Hematopoietic multipotent progenitor cell treated with erythropoietin and hydrocortisone succinate and interleukin-3 and kit ligand, for 17 days (in vitro differentiated cells): ENCODE measurements around the gene POLE3.
A peak's percentile ranks its signal among the peaks of the same experiment; 100 is the strongest.
"Not testable (repeated sequence)": the region's sequence is repeated elsewhere in the genome, so short reads cannot be mapped to it uniquely, and the experiment has no call there.

Experiments used
- DNase-seq: peaks from one replicate; pipeline ENCODE4 v3.0.0-alpha.2; 2015; ENCODE audit warnings: low spot score

Gene POLE3

GRCh38 chr9:113376634-113377567 is 33.6 kb downstream of the POLE3 start, which contains the start of gene HDHD3:
TSS of gene HDHD3 (minus strand) at chr9:113376986. CDS start at chr9:113374354, 2,632 bp downstream.
- peak; percentile 56 for DNase-seq

GRCh38 chr9:113375057-113376023 is 35.1 kb downstream of the POLE3 start:
- DNase-seq = no peak

DNA sequence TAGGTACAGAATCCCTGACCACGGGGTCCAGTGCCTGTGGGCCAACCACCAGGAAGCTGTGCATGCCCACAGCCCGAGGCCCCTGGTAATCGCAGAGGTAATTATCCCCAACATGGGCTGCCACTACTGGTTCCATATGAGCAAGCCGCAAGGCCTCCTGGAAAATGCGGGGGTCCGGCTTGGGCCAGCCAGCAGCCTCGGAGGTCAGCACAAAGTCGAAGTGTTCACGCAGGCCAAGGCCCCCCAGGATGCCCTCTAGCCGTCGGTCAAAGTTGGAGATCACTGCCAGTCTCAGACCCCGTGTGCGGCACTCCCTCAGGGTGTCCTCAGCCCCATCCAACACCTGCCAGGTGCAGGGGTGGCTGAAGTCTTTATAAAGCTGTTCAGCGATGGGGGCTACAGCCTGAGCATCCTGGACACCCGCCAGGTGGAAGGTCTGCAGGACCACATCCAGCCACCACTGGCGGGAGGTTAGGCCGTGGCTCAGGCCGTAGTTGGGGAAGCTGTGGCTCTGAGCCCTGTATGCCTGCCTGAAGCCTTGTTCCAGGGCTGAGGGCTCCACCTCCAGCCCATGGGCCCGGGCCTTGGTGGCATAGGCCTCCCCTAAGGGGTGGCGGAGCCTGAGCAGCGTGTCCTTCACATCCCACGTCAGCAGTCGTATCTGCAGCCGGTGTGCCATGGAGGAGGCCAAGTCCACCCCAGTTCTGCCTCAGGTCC is 36.6 kb downstream of the POLE3 start:
- no peak for DNase-seq

- no peak for DNase-seq
These were observed 37.2 kb downstream of the POLE3 start for GRCh38 chr9:113373256-113373655.

DNA sequence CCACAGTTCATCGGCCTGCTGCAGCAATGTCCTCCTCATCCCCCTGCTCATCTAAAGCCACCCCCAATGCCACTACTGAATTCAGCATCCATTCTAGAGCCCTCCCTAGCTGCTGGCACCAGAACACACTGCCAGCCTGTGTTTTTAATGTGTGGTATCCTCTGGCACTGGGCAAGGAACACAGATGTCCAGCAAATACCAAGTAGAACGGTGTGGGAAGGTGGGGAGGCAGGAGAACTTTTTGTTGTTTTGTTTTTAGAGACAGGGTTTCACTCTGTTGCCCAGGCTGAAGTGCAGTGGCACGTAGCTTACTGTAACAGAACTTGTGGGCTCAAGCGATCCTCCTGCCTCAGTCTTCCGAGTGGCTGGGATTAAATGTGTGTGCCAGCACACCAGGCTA is 38.4 kb downstream of the POLE3 start:
- DNase-seq = no peak

DNA sequence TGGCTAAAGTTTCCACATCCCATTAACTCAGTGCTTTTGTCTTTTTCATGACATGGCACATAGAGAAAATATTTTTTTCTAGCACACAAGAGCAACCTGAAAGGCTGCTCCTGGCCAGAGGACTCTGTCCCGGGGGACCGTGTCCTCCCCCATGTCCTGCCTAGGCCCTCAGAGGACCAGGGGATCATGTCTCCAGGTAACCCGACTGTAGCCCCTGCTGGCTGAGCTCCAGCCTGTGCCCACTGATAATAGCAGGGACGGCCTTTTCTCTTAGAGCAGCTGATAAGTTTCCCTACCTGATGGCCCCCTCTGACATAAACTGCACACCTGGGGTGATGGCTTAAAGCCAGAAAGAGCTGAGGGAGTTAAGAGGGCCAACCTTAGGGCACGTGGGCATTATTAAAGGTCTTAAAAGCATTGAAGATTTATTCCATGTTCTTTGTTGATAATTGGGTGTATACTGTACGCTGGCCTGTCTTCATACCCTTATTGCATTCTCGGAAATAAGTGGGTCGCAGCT is 39.6 kb downstream of the POLE3 start:
- no peak for DNase-seq

- no peak for DNase-seq
These were observed 40.7 kb downstream of the POLE3 start for GRCh38 chr9:113369855-113370140.

DNA sequence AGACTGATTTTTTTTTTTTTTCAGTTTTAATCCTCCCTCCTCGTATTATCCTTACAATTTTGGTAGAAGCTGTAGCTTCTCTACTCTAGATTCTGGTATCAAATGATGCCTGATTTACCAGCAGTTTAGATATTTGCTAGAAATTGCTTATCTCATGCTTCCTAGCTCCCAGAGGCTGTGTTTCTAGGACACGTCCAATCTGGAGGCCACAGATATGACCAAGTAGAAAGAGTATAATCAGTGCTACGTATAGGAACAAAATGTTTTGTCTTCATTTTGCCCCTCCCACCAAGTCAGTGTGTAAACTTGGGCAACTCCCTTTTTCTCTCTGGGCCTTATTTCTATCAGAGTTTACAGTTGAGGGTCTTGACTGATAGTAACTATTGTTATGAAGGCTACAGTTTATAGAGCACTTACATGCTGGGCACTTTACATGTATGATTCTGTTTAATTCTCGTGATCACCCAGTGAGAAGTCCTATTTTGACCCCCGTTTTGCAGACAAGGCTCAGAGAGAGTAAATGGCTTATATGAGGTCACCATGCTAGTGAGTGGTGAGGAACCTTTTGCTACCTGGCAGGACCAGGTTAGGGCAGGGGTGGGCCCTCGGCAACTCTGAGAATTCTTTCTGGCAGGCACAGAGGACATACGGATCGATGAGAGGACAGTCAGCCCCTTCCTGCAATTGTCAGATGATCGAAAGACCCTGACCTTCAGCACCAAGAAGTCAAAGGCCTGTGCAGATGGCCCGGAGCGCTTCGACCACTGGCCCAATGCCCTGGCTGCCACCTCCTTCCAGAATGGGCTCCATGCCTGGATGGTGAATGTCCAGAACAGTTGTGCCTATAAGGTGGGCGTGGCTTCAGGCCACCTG is 41.3 kb downstream of the POLE3 start:
- DNase-seq = peak; percentile 45

GRCh38 chr9:113368348-113368981 is 42.0 kb downstream of the POLE3 start:
- DNase-seq = peak; percentile 32

DNA sequence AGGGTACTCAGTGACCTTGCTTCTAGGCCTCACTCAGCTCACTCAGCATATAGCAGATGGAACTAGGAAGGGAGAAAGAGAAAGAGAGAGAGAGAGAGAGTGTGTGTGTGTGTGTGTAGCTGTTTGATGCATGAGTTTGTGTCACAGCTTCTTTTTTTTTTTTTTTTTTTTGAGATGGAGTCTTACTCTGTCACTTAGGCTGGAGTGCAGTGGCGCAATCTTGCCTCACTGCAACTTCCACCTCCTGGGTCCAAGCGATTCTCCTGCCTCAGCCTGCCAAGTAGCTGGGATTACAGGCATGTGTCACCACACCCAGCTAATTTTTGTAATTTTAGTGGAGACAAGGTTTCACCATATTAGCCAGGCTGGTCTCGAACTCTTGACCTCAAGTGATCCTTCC is 44.8 kb downstream of the POLE3 start:
- not testable (repeated sequence) for DNase-seq

DNA sequence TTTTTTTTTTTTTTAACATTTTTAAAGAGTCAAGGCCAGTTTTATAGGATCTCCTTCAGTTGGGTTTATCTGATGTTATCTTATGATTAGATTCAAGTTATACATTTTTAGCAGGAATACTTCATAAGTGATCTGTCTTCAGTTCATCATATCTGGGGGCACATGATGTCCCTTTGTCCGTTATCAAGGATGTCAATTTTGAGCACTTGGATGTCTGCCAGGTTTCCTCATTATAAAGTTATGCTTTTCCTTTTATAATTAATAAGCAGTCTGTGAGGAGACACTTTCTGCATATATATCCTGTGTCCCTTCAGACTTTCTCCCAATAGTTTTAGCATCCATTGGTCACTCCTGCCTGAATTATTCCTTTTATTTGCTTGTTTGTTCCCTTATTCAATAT is 45.5 kb downstream of the POLE3 start:
- peak; percentile 48 for DNase-seq

- no peak for DNase-seq
These were observed 47.1 kb downstream of the POLE3 start for GRCh38 chr9:113363336-113363735.

DNA sequence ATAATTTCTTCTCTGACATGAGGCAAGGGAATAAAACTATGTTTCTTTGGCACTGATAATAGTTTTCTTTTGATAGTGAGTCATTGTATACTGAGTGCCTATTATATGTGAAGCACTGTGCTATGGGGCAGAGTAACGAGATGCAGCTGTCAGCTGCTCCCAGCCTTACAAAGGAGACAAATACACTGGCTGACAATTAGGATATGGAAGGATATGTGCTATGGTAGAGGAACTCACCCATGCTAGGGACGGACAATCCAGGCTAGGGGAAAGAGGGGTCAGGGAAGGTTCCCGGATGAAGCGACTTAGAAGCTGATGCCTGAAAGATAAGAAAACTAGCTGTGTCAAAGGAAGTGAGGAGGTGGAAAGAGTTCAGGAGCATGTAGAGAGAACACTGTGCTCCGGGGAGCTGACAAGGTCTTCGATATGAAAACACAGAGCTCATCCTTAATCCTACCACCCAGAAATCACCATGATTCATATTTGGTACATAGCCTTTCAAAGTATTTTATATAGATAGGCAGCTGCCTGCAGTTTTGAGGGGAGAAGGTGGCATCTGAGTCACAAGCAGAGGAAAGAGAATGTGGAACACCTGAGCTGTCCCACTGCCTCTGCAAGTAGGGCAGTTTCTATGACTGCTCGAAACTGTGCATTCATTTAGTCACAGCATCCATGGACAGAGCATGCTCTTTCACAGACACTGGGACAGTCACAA is 49.0 kb downstream of the POLE3 start:
- no peak for DNase-seq

DNA sequence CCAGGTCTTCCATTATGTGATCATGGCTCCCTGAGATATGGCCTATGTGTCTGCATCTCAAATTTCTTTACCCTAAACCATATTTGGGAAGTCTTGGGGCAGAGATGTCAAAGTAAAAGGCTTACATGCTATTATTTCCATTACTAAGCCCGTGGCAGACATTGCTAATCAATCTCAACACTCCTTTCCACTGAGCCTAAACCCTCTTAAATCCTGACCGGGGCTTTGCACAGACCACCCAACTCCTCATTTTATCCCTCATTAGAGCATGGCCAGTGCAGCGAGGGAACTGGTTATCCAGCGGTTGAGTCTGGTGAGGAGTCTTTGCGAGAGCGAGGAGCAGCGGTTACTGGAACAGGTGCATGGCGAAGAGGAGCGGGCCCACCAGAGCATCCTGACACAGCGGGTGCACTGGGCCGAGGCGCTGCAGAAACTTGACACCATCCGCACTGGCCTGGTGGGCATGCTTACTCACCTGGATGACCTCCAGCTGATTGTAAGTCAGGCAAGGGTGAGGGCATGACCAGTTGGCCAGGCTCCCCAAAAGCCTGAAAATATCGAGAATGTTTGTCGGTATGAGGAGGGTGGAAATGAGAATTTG is 50.1 kb downstream of the POLE3 start:
- no peak for DNase-seq

- DNase-seq = no peak
These were observed 51.1 kb downstream of the POLE3 start for GRCh38 chr9:113359385-113359784.
